ENCODE measurements around the gene NAA38.

NAA38 gene

DNA sequence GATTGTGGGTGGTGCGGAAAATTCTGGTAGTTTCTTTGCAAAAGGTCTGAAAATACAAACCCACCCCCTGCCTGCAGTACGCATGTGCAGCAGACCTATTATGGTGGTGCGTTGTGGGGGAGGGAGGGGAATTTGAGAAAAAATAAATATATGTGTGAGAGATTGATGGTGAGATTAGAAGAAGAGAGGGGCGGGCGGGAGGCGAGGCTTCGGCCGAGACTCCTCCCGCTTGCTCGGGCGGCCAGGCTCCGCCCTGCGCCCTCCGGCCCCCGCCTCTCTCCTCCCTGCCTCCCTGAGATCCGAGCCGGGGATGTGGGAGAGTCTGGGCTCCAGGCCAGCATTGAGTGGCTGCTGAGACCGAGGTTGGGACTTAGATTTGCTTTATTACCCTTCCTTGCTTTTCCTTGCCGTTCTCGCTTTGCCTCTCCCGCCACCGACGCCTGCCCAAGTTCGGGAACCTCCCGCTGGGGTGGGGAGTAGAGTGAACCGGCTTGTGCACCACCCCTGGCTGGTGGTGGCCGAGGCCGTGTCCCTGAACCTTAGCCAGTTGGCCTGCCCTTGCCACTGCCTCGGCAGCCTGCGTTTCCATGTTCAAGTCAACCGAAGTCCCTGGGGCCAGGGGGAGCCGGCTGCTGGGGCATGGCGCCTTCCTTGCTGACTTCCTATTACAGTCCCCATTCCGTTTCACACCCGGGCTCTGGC is 30.3 kb upstream of the NAA38 start:
- Histone ChIP-seq H2AFZ (ENCODE audit: low read length) (no peak overlapping the region), H3K36me3 (ENCODE audit: insufficient read depth, low read length) (peaks cover 34% of the 10 kb centered on the region), H3F3A (ENCODE audit: insufficient read depth, low read length) (no peaks in the 10 kb centered on the region), H3K9me3 (ENCODE audit: low read length) (no peaks in the 10 kb centered on the region), H3K9me2 (ENCODE audit: low read depth, low read length) (no peaks in the 10 kb centered on the region), H3K4me2 (ENCODE audit: low read length) (peak overlapping the region; percentile 92), H4K20me1 (ENCODE audit: insufficient read depth, low read length) (no peaks in the 10 kb centered on the region), H3K4me3 (ENCODE audit: low read depth, low read length, poor library complexity, severe bottlenecking) (peak overlapping the region; percentile 98), H3K9ac (ENCODE audit: low read length) (peak overlapping the region; percentile 98), H3K27me3 (ENCODE audit: insufficient read depth, low read length) (no peaks in the 10 kb centered on the region), H3K4me1 (ENCODE audit: insufficient read depth, low read length, severe bottlenecking) (peaks cover 36% of the 10 kb centered on the region), H3K79me2 (ENCODE audit: insufficient read depth, low read length) (peaks cover 21% of the 10 kb centered on the region), H3K27ac (ENCODE audit: low read depth, low read length, poor library complexity, severe bottlenecking) (peak overlapping the region; percentile 90)
- TF ChIP-seq EZH2 (IDR thresholded peaks at IDR 0.05; ENCODE audit: borderline replicate concordance, low read length) = no peak
- TF ChIP-seq, protein P1, sequence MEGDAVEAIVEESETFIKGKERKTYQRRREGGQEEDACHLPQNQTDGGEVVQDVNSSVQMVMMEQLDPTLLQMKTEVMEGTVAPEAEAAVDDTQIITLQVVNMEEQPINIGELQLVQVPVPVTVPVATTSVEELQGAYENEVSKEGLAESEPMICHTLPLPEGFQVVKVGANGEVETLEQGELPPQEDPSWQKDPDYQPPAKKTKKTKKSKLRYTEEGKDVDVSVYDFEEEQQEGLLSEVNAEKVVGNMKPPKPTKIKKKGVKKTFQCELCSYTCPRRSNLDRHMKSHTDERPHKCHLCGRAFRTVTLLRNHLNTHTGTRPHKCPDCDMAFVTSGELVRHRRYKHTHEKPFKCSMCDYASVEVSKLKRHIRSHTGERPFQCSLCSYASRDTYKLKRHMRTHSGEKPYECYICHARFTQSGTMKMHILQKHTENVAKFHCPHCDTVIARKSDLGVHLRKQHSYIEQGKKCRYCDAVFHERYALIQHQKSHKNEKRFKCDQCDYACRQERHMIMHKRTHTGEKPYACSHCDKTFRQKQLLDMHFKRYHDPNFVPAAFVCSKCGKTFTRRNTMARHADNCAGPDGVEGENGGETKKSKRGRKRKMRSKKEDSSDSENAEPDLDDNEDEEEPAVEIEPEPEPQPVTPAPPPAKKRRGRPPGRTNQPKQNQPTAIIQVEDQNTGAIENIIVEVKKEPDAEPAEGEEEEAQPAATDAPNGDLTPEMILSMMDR (IDR thresholded peaks at IDR 0.05; ENCODE audit: low read length) = no peak

DNA sequence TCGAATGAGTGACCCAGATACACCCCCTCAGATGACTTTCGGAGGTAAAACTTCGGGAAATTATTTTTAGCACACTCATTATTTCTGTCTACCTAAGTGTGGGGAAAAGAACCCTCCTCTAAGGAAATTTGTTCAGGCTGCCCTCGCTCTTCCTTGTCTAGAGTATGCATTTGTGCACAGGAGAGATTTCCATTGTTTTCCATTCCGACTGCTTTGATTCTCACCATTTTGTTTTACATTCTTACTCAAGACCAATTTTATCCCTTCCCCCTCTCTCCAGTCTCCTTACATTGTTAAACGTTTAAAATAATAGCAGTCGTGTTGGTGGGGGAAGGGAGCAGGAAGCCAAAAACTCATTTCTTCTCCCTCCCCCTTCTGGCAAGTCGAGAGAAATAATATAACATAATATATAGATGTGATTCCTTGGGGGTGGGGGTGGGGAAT is 29.7 kb upstream of the NAA38 start:
- peaks cover 32% of the 10 kb centered on the region; the same call in 1 of the 2 replicates for H3K36me3 ChIP-seq (ENCODE audit: insufficient read depth, low read length)
- no peaks in the 10 kb centered on the region for H3K27me3 ChIP-seq (ENCODE audit: insufficient read depth, low read length)
- no peaks in the 10 kb centered on the region for H3F3A ChIP-seq (ENCODE audit: insufficient read depth, low read length)
- H3K9ac ChIP-seq (ENCODE audit: low read length) = peak overlapping the region; percentile 98
- H3K79me2 ChIP-seq (ENCODE audit: insufficient read depth, low read length) = peaks cover 21% of the 10 kb centered on the region
- peak overlapping the region; percentile 92 for H3K4me2 ChIP-seq (ENCODE audit: low read length)
- H3K9me2 ChIP-seq (ENCODE audit: low read depth, low read length) = no peaks in the 10 kb centered on the region
- H2AFZ ChIP-seq (ENCODE audit: low read length) = no peak overlapping the region
- H4K20me1 ChIP-seq (ENCODE audit: insufficient read depth, low read length) = no peaks in the 10 kb centered on the region
- no peak for TF ChIP-seq EZH2 (IDR thresholded peaks at IDR 0.05; ENCODE audit: borderline replicate concordance, low read length)
- TF ChIP-seq, protein P1 (IDR thresholded peaks at IDR 0.05; ENCODE audit: low read length) = no peak; the same call in 1 of the 2 replicates
- H3K9me3 ChIP-seq (ENCODE audit: low read length) = no peaks in the 10 kb centered on the region
- peaks cover 42% of the 10 kb centered on the region for H3K4me1 ChIP-seq (ENCODE audit: insufficient read depth, low read length, severe bottlenecking)
- H3K4me3 ChIP-seq (ENCODE audit: low read depth, low read length, poor library complexity, severe bottlenecking) = peak overlapping the region; percentile 98
- H3K27ac ChIP-seq (ENCODE audit: low read depth, low read length, poor library complexity, severe bottlenecking) = peak overlapping the region; percentile 90

DNA sequence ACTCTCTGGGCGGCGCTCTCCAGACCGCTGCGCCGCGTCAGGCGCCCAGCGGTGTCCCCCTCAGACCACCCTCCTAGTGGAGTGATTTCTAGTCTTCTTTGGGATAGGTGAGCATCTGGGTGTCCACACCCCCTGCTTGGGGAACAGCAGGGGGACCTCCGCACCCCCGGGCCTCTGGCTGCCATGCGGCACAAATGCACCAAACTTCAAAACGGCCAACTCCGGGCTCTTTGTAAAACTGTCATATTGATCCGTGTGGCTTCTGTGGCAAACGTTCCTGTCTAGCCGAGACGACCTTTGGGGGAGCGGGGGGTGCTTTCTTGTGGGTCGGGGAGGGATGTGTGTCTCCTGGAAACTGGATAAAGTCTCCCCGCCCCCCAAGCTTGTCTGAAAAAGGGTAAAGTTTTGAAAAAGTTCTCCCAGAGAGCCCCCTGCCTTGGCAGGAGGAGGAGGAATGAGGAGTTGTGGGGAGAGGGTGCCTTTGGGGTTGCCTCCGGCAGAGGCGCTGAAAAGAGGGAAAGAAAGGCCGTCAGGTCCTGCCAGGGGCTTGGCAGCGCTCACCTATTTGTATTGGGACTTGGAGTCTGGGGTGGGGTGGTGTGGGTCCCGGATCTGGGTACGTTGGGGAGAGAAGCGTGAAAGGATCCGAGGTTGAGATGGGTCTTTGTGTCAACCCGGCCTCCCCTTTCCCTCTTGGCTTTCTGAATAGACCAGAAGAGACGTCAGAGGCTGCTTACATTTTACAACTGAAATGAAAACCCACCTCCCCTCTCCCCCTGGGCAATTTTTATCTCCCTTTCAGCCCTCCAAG is 29.1 kb upstream of the NAA38 start:
- Histone ChIP-seq H3K9me3 (ENCODE audit: low read length) (no peaks in the 10 kb centered on the region), H3K36me3 (ENCODE audit: insufficient read depth, low read length) (peaks cover 26% of the 10 kb centered on the region; the same call in 1 of the 2 replicates), H3K27me3 (ENCODE audit: insufficient read depth, low read length) (no peaks in the 10 kb centered on the region), H3K4me1 (ENCODE audit: insufficient read depth, low read length, severe bottlenecking) (peaks cover 48% of the 10 kb centered on the region), H3K4me2 (ENCODE audit: low read length) (peak overlapping the region; percentile 92), H3K79me2 (ENCODE audit: insufficient read depth, low read length) (peaks cover 21% of the 10 kb centered on the region), H4K20me1 (ENCODE audit: insufficient read depth, low read length) (no peaks in the 10 kb centered on the region), H3F3A (ENCODE audit: insufficient read depth, low read length) (no peaks in the 10 kb centered on the region), H3K9me2 (ENCODE audit: low read depth, low read length) (no peaks in the 10 kb centered on the region), H3K4me3 (ENCODE audit: low read depth, low read length, poor library complexity, severe bottlenecking) (peak overlapping the region; percentile 98), H3K9ac (ENCODE audit: low read length) (peak overlapping the region; percentile 98), H2AFZ (ENCODE audit: low read length) (no peak overlapping the region), H3K27ac (ENCODE audit: low read depth, low read length, poor library complexity, severe bottlenecking) (peak overlapping the region; percentile 90)
- no peak for TF ChIP-seq EZH2 (IDR thresholded peaks at IDR 0.05; ENCODE audit: borderline replicate concordance, low read length)
- TF ChIP-seq, protein P1 (IDR thresholded peaks at IDR 0.05; ENCODE audit: low read length) = peak; percentile 20; the same call in 1 of the 2 replicates

All from OCI-LY1 (cell line).